ENCODE data around the gene ALKBH7.
"Not testable (repeated sequence)": the region's sequence is repeated elsewhere in the genome, so short reads cannot be mapped to it uniquely, and the experiment has no call there.

Gene ALKBH7, protein sequence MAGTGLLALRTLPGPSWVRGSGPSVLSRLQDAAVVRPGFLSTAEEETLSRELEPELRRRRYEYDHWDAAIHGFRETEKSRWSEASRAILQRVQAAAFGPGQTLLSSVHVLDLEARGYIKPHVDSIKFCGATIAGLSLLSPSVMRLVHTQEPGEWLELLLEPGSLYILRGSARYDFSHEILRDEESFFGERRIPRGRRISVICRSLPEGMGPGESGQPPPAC

GRCh38 chr19:6372594-6373095, at the start of gene ALKBH7:
Gene ALKBH7 (plus strand): TSS chr19:6372794. CDS start chr19:6372821, 27 bp downstream.
- peak; percentile 97 for FAIRE-seq

- no peak for FAIRE-seq
Observed at GRCh38 chr19:6324757-6325156, 47.8 kb upstream of the ALKBH7 start.

DNA sequence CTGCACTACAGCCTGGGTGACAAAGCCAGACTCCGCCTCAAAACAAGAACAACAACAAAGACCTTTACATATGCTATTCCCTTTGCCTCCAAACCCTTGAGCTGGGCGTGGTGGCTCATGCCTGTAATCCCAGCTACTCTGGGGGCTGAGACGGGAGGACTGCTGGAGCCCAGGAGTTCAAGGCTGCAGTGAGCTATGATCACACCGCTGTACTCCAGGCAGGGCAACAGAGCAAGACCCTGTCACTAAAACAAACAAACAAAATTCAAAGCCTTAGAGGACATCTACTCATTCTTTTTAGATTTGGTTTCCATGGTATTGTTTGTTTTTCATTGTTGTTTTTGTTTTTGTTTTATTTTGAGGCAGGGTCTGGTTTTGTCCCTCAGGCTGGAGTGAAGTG, 47.0 kb upstream of the ALKBH7 start:
- no peak for FAIRE-seq

DNA sequence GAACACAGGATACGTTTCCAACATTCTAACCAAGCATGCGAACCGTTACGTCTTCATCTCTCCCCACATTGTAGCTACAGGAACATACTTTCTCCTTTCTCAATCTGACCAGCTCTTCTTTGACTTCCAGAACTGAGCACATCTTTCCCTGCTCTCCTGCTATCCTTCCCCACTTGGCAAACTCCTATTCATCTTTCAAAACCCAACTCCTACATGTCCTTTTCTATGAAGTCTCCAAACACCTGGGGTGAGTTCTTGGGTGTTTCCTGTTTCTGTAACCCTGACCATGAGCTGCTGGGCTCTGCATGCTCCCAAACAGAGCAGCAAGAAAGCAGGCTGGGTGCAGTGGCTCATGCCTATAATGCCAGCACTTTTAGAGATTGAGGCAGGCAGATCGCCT, 45.8 kb upstream of the ALKBH7 start:
- FAIRE-seq = no peak

- no peak for FAIRE-seq
Observed at GRCh38 chr19:6333439-6333838, 39.2 kb upstream of the ALKBH7 start, which contains the start of gene ACER1. Gene ACER1 (minus strand): TSS chr19:6333612. CDS start chr19:6333551, 61 bp downstream.

- FAIRE-seq = peak; percentile 96
Observed at GRCh38 chr19:6334490-6335285, 37.9 kb upstream of the ALKBH7 start.

DNA sequence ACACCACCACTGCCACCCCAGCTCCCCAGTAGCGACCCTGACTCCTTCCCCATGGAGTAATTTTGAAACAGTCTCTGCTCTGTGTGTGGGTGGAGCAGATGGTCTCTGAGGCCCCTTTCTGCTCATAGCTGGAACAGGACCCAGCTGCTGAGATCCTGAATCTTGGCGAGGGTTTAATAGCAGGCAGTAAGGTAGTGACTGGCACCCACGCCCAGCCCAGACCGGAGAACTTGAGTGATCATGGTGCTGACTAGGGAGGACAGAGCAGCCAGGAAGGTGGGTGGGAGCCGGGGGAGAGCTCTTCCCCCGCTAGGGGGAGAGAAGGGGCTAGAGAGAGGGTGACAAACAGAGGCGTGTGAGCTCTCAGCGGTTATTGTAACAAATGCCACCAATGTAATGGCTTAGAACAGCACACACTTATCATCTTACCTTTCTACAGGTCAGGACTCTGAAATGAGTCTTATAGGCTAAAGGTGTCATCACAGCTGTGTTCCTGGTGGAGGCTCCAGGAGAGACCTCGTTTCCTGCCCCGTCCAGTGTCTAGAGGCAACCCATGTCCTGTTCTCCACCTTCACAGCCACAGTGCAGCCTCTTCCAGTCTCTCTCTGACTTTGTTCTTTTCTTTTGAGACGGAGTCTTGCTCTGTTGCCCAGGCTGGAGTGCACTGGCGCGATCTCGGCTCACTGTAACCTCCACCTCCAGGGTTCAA, 31.9 kb upstream of the ALKBH7 start:
- FAIRE-seq = no peak

DNA sequence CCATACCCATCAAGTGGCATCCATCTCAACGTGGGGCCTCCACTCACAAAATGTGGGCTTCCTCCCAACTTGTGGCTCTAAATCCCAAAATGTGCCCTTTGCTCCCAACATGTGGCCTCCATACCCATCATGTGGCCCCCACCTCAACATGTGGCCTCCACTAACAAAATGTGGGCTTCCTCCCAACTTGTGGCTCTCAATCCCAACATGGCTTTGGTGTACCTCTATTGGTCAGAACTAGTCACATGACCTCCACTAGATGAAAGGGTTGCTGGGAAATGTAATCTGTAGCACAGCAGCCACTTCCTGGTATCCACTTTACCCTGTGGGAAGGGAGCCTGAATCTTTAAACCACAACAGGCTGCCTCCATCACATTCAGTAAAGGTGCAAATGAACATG, 29.1 kb upstream of the ALKBH7 start:
- FAIRE-seq = no peak

GRCh38 chr19:6349271-6349670, 23.3 kb upstream of the ALKBH7 start:
- not testable (repeated sequence) for FAIRE-seq

- FAIRE-seq = no peak
Observed at GRCh38 chr19:6350688-6351087, 21.9 kb upstream of the ALKBH7 start.

DNA sequence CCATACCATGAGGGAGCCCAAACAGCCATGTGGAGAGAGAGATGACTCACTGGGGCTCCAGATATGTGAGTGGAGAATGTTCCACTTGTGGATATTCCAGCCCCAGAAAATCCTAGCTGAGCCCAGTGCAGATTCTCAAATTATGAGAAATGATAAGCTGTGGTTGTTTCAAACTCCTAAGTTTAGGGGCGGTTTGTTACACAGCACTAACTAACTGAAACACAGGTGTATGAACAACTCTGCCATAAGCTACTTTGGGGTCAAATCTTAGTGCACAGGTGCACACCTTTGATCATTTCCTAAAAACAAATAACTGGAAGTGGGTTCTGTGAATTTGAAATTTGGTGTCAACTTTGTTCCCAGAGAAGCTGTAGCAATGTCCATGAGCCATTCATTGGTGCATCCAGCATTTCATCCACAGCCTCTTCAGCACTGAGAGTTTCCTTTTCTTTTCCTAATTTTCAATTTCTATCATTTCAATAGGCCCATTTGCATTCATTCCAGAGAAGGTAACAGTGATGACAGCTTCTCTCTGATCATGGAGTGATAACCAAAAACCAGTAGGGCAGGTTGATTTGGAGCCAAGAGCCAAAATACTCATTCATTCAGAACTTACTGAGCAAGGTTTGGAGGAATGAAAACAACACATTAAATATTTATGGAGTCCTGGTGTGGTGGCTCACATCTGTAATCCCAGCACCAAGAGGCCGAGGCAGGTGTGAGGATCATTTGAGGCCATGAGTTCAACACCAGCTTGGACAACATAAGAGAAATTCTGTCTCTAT, 20.0 kb upstream of the ALKBH7 start:
- FAIRE-seq = no peak

GRCh38 chr19:6354098-6354674, 18.4 kb upstream of the ALKBH7 start:
- FAIRE-seq = no peak

GRCh38 chr19:6355321-6356040, 17.1 kb upstream of the ALKBH7 start:
- FAIRE-seq = not testable (repeated sequence)

DNA sequence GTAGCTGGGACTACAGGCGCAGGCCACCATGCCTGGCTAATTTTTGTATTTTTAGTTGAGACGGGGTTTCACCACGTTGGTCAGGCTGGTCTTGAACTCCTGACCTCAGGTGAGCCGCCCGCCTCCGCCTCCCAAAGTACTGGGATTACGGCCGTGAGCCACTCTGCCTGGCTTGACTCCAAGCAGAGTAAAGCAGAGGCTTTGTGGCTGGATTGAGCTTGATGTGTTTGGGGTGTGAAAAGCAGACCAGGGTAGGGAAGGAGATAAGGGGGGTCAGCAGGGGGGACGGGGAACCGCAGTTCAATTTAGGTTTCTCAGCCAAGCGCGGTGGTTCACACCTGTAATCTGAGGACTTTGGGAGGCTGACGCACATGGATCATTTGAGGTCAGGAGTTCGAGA, 15.4 kb upstream of the ALKBH7 start:
- FAIRE-seq = no peak

DNA sequence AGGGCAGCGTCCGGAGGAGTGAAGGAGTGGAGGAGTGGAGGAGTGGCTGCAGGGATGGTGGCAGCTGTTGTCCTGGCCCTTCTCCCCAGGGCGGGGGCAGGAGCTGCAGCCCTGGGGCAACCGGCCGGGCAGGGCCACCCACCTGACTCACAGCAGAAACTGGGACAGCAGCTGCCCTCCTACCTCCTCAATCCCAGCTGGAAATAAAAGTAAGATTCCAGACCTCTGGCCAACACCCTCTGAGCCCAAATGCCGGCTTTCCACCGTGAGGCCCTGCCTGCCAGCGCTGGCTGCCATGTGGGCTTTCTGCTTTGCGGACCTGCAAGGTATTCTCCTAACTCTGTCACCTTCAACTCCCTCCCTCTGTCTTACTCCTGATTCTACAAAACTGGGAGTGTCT, 14.6 kb upstream of the ALKBH7 start:
- no peak for FAIRE-seq

DNA sequence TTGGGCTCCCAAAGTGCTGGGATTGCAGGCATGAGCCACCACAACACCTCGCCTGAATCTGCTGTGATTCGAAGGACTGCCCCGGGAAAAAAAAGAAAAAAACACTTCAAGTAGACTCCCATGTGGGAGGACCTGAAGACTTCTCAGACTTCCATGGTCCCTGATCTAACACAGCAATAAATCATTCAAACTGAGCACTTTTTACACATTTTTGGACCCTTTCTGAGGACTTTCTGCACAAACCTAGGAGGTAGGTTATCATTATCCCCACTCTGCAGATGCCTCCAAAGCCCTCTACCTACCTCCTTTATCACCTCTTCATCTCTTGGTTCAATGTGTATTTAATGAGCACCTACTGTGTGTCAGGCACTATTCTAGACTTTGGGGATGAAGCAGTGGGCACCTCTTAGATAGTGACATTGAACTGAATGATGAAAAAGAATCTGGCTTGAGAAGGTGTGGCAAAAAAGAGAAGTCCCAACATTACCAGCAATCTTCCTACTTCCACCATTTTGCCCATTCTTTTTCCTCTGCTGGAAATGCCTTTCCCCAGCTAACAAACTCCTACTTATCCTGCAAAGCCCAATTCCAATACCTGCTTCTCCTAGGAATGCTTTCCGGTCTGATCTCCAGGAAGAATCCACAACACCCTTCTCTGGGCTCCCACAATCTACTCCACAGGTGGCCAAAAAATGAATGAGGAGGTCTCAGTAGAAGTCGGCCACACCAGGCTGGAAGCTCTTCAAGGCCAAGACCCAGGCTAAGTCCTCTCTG, 12.8 kb upstream of the ALKBH7 start:
- FAIRE-seq = no peak

GRCh38 chr19:6360445-6360844, 12.1 kb upstream of the ALKBH7 start:
- not testable (repeated sequence) for FAIRE-seq

GRCh38 chr19:6360857-6361216, 11.8 kb upstream of the ALKBH7 start:
- not testable (repeated sequence) for FAIRE-seq

DNA sequence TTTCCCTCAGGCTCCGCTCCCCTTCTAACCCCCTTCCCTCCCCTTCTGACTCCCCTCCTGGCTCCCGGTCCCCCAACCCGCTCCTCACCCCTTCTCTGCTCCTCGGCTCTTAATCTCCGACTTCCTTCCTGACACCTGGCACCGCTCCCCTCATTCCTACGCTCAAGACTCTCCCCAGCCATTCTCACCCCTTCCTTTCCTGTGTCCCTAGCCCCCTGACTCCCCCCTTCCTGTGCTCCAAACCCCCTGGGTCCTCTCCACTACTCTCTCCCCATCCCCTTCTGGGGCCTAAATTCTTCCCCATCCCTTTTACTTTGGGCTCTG, 10.6 kb upstream of the ALKBH7 start:
- FAIRE-seq = no peak

DNA sequence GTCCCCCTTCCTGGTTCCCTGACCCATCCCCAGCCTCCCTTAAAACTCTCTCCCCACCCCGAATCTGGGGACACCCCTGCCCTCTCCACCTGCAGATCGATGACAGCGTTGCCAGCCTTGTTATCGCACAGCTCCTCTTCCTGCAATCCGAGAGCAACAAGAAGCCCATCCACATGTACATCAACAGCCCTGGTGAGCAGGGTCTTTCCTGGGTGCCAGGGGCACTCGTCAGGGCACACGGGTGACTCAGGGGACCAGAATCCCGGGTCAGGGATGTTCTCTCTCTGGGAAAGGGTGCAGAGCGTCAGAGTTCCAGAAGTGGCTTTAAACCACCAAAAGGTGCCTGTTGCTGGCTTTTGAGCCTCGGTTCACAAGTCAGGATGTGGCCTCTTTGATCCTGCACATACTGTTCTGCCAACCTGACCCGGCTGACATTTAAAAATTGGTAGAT, 10.2 kb upstream of the ALKBH7 start:
- FAIRE-seq = no peak

GRCh38 chr19:6364353-6364752, 8.2 kb upstream of the ALKBH7 start:
- no peak for FAIRE-seq

Measured in TTC549 (cell line).